Ramos (cell line): ENCODE measurements around the gene PRELID1.
"Not testable (repeated sequence)": the region's sequence is repeated elsewhere in the genome, so short reads cannot be mapped to it uniquely, and the experiment has no call there.

Experiments
- in situ Hi-C: fragments of 300-500 bp; cut with MboI; formaldehyde crosslinking; loops from one replicate; pipeline ENCODE4 v1.14.3; 2022; ENCODE audit warnings: low sequenced_read_pairs; ENCODE audit not compliant: unreplicated experiment

The PRELID1 gene, protein sequence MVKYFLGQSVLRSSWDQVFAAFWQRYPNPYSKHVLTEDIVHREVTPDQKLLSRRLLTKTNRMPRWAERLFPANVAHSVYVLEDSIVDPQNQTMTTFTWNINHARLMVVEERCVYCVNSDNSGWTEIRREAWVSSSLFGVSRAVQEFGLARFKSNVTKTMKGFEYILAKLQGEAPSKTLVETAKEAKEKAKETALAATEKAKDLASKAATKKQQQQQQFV

DNA sequence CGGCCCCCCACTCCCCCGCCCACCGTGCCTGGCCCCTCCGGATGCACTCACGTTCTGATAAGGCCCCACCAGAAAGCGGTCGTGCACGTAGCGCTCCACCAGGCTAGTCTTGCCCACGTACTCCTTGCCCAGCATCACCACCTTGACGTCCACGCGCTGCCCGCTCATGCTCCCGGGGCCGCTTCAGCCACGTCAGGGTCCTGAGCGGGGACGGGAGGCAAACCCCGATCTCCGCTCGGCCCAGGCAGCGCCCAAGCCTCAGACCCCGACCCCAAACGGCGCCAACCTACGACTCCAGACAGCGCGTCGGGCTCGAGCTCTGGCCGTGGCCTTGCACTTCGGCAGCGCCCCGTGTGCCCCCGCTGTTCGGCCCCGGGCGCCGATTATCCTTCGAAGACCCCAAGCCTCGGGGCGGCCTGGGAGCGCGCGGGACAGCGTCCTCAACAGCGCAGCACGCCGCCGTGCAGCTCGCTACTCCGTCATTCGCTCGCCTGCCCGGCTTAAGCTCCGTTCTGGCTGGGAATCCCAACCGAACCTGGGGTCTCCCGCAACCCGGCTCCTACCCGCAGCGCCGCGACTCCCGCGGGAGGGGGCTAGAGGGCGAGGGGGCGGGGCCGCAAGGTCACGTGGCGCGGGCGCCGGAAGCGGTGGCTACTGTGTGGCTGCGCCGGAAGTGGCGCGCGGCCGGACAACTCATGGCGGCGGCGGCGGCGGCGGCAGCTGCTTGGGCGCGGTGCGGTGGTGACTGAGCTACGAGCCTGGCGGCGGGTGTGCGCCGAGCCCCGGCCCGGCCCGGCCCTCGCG lies at the start of gene PRELID1, which contains the start of gene RAB24:
TSS of gene PRELID1 (plus strand) at position 679 of the 804 bp plus-strand sequence. CDS start 187 bp downstream, outside the sequence.
TSS of gene RAB24 (minus strand) at position 599 of the 804 bp plus-strand sequence. CDS start at position 168, 431 bp downstream.
- in situ Hi-C loops, result no loop called here

- in situ Hi-C loops, result no loop called here
Measured at GRCh38 chr5:177256296-177256695, 47.3 kb upstream of the PRELID1 start.

DNA sequence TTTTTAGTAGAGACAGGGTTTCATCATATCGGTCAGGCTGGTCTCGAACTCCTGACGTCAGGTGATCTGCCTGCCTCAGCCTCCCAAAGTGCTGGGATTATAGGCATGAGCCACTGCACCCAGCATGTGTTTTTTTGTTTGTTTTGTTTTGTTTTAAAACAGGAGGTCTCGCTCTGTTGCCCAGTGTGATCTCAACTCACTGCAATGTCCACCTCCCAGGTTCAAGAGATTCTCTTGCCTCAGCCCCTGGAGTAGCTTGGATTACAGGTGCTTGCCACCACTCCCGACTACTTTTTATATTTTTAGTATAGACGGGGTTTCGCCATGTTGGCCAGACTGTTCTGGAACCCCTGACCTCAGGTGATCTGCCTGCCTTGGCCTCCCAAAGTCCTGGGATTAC lies 44.9 kb upstream of the PRELID1 start:
- in situ Hi-C loops, result not testable (repeated sequence)

GRCh38 chr5:177260961-177261360 lies 42.6 kb upstream of the PRELID1 start:
- in situ Hi-C loops, result no loop called here

- in situ Hi-C loops, result no loop called here
Measured at GRCh38 chr5:177261510-177261909, 42.1 kb upstream of the PRELID1 start.

DNA sequence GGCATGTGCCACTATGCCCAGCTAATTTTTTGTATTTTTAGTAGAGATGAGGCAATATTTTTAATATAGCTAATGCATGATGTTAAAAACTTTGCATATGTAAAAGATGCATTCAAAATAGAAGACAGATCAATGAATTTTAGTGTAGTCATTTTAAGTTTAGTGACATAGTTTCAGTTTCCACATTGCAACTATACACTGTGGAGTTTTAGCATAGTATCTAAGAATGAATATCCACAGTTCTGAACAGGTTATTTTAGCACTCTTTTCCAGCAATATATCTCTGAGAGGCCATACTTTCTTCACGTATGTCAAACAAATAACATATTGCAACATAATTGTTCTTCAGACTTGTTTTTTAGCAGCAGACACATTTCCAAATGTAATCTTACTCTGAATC lies 39.4 kb upstream of the PRELID1 start:
- in situ Hi-C loops, result no loop called here

DNA sequence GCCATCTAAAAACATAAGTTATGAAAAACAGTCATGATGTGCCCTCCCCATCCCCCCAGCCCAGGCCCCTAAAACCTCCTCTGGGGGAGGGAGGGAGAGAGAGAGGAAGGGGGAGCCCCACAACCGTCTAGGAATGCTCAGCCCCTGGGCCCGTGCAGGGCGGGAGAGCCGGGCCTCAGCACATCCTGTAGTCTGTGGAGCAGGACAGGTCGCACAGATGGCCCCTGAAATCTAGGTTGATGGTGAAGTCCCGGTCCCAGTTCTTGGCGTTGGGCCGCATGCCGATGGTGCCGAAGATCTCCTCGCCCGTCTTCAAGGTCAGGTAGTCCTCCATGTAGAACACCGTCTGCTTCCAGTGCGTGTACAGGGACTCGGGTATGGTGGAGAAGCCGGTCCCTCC lies 38.2 kb upstream of the PRELID1 start:
- in situ Hi-C loops, result no loop called here

GRCh38 chr5:177269232-177269895 lies 34.2 kb upstream of the PRELID1 start:
- in situ Hi-C loops, result no loop called here

DNA sequence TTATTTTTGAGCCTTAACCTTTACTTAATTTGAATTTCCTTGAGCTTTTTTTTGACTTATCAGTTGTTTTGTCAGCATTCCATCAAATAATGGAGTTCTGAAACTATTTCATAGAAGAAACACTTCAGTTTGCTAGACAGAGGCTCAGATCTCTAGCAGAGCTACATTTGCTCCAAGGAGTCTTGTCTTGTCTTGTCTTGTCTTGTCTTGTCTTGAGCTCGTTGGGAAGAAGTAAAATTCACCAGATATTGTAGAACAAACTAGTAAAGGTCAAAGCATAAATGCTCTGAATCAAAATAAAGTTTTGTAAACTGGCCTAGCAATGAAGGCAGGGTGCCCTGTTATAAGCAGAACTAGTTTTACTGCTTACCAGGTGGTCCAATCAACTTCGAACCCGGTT lies 33.6 kb upstream of the PRELID1 start:
- in situ Hi-C loops, result no loop called here

- in situ Hi-C loops, result no loop called here
Measured at GRCh38 chr5:177270653-177271052, 32.9 kb upstream of the PRELID1 start.

- in situ Hi-C loops, result no loop called here
Measured at GRCh38 chr5:177271113-177271512, 32.5 kb upstream of the PRELID1 start.

- in situ Hi-C loops, result no loop called here
Measured at GRCh38 chr5:177275883-177276282, 27.7 kb upstream of the PRELID1 start.

- in situ Hi-C loops, result no loop called here
Measured at GRCh38 chr5:177276886-177277285, 26.7 kb upstream of the PRELID1 start.

- in situ Hi-C loops, result no loop called here
Measured at GRCh38 chr5:177288191-177288590, 15.4 kb upstream of the PRELID1 start.

DNA sequence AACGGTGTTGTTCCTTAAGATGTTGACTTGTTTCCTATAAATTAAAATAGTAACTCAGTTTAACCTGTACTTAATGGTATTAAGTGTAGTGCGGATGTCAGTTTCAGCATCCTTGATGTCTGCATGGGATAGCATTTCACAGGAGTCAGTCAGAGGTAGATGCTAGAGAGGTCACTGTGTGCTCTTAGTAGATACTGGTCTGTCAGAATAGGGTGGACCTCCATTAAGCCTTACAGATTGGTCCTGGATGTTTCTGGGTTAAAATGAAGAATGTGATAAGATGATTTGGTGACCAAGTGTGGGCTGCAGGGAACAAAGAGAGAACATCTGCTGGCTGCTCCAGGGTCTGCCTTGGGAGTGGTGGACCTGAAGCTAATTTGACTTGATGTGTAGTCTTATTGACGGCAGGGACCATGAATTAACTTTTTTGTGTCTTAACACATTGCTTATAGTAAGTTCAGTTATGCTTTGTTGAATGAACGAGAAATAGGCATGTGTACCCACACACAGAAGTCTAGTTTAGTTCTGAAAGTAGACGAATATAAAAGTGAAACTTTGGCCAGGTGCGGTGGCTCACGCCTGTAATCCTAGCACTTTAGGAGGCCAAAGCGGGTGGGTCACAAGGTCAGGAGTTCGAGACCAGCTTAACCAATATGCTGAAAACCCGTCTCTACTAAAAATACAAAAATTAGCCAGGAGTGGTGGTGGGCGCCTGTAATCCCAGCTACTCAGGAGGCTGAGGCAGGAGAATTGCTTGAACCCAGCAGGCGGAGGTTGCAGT lies 12.6 kb upstream of the PRELID1 start:
- in situ Hi-C loops, result no loop called here

DNA sequence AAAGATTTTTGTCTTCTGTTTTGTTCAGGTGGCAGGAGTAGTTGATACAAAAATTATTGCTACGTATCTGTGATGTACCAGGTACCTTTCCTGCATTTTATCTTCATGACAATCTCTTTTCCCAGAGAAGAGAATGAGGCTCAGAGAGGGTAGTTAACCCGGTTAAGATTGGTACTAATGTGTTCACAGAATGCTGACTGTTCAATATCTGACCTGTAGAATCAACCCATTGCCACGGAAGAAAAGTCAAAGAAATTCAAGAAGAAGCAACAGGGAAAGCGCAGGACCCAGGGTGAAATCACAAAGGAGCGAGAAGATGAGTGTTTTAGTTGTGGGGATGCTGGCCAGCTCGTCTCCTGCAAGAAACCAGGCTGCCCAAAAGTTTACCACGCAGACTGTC lies 11.9 kb upstream of the PRELID1 start:
- in situ Hi-C loops, result no loop called here

DNA sequence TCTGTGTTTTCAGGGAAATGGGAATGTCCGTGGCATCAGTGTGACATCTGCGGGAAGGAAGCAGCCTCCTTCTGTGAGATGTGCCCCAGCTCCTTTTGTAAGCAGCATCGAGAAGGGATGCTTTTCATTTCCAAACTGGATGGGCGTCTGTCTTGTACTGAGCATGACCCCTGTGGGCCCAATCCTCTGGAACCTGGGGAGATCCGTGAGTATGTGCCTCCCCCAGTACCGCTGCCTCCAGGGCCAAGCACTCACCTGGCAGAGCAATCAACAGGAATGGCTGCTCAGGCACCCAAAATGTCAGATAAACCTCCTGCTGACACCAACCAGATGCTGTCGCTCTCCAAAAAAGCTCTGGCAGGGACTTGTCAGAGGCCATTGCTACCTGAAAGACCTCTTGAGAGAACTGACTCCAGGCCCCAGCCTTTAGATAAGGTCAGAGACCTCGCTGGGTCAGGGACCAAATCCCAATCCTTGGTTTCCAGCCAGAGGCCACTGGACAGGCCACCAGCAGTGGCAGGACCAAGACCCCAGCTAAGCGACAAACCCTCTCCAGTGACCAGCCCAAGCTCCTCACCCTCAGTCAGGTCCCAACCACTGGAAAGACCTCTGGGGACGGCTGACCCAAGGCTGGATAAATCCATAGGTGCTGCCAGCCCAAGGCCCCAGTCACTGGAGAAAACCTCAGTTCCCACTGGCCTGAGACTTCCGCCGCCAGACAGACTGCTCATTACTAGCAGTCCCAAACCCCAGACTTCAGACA lies 9.6 kb upstream of the PRELID1 start:
- in situ Hi-C loops, result no loop called here

GRCh38 chr5:177294632-177295031 lies 9.0 kb upstream of the PRELID1 start:
- in situ Hi-C loops, result no loop called here

DNA sequence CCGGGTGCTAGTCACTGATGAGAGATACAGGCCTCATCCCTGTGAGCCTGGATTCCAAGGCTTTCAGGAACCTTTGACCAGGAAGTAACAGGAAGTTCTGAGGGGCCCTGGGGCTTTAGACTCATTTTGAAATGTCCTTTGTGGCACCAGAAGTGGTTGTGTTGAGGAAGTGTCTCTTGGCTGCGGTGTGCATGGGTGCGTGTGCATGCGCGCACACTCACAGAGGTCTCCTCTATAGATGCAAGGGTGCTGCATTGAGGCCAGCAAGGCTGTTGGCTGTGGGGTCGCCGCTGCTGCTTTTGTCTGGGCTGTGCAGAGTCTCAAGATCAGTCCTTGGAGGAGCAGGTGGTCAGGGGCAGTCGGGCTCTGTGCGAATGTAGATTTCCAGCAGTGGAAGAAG lies 7.7 kb upstream of the PRELID1 start:
- in situ Hi-C loops, result no loop called here

- in situ Hi-C loops, result no loop called here
Measured at GRCh38 chr5:177296581-177296980, 7.0 kb upstream of the PRELID1 start.
